ENCODE measurements around the gene C12orf56. TPM values are rescaled to one million over a fixed set of nuclear protein-coding genes. Genes with fewer than 3 reads are reported as not detected.

The C12orf56 gene, protein sequence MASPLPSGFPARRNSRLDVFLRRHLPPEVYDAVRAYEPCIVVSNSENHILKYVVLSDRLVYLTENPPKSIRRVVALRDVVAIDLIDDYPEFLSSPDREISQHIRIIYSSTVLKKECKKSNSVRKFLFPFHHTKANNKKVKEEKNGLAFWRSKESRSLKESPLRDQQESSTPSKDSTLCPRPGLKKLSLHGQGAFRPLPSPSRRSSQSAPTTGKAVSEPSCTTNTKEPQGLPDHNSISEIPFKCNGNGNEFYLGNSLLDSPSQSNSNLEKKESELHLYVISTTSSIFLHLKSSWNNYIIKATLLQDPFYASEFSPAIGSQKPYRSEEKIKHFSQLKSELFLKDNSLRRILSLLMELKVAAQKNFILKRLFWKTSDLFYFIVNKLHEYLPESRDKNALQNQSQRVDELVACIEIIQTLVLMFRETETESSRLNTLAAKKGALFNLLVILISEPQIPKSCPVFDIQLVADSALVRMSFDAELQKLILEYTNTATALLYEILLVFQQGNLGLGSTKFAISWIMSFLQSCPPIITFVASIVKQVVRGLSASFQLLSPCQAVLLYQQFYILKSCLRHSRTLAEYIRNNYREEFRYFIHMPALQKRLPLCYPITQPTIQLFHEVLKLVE
- 1.1 and 2.0 TPM in 2 replicates for total RNA-seq

DNA sequence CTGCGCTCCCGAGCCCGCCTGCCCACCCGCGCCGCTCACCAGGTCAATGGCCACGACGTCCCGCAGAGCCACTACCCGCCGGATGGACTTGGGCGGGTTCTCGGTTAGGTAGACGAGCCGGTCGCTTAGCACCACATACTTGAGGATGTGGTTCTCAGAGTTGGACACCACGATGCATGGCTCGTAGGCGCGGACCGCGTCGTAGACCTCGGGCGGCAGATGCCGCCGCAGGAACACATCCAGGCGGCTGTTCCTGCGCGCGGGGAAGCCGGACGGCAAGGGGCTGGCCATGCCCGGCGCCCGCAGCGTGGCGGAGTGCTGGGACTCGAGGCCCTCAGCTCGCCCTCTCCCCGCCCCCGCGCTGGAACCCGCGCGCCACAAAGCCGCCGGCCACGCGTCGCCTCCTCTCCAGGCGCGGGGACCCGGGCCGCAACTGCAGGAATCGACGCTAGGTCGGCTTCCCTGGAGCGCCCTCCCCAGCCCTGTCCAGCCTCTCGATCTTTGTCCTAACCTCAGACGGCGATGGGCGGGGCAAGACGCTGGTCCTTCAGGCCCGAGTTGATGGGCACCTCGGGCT is at the start of gene C12orf56:
Gene C12orf56, minus strand, starts transcription at position 484 of the 577 bp plus-strand sequence. Its CDS starts 193 bp downstream, at position 291.
- Histone ChIP-seq H3K27me3 (ENCODE audit: control insufficient read depth, insufficient read depth, low read length) (no peaks in the 10 kb centered on the region), H3K36me3 (ENCODE audit: control insufficient read depth, insufficient read depth, low read length) (no peaks in the 10 kb centered on the region), H3K4me3 (ENCODE audit: low read depth, low read length) (peak within 1 kb of the TSS; percentile 33)
- FAIRE-seq (no peak), DNase-seq (ENCODE audit: low read depth) (peak; percentile 21)
- TF ChIP-seq, protein P1, sequence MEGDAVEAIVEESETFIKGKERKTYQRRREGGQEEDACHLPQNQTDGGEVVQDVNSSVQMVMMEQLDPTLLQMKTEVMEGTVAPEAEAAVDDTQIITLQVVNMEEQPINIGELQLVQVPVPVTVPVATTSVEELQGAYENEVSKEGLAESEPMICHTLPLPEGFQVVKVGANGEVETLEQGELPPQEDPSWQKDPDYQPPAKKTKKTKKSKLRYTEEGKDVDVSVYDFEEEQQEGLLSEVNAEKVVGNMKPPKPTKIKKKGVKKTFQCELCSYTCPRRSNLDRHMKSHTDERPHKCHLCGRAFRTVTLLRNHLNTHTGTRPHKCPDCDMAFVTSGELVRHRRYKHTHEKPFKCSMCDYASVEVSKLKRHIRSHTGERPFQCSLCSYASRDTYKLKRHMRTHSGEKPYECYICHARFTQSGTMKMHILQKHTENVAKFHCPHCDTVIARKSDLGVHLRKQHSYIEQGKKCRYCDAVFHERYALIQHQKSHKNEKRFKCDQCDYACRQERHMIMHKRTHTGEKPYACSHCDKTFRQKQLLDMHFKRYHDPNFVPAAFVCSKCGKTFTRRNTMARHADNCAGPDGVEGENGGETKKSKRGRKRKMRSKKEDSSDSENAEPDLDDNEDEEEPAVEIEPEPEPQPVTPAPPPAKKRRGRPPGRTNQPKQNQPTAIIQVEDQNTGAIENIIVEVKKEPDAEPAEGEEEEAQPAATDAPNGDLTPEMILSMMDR (IDR thresholded peaks at IDR 0.05; ENCODE audit: insufficient read depth, low read length, severe bottlenecking): no peak

- DNase-seq (ENCODE audit: low read depth) (no peak), FAIRE-seq (no peak)
- Histone ChIP-seq H3K4me3 (ENCODE audit: low read depth, low read length) (no peak overlapping the region), H3K27me3 (ENCODE audit: control insufficient read depth, insufficient read depth, low read length) (no peaks in the 10 kb centered on the region), H3K36me3 (ENCODE audit: control insufficient read depth, insufficient read depth, low read length) (peaks cover 24% of the 10 kb centered on the region)
- TF ChIP-seq, protein P1 (IDR thresholded peaks at IDR 0.05; ENCODE audit: insufficient read depth, low read length, severe bottlenecking): no peak
Measured at GRCh38 chr12:64440100-64440499, 49.5 kb upstream of the C12orf56 start.

DNA sequence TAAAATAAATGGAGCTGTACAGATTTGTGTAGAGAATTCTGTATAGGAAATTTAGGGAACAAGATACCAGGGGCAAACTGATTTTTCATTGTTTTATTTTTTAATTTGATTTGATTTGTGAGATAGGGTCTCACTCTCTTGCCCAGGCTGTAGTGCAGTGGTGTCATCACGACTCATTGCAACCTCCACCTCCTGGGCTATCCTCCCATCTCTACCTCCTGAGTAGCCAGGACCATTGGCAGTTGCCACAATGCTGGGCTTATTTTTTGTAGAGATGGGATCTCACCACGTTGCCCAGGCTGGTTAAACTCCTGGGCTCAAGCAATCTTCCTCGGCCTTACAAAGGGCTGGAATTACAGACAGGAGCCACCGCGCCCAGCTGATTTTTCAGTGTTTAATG is 43.4 kb upstream of the C12orf56 start:
- Histone ChIP-seq H3K27me3 (ENCODE audit: control insufficient read depth, insufficient read depth, low read length) (no peaks in the 10 kb centered on the region), H3K4me3 (ENCODE audit: low read depth, low read length) (no peak overlapping the region), H3K36me3 (ENCODE audit: control insufficient read depth, insufficient read depth, low read length) (peaks cover 21% of the 10 kb centered on the region)
- no peak for DNase-seq (ENCODE audit: low read depth)
- no peak for FAIRE-seq
- TF ChIP-seq, protein P1 (IDR thresholded peaks at IDR 0.05; ENCODE audit: insufficient read depth, low read length, severe bottlenecking): no peak

DNA sequence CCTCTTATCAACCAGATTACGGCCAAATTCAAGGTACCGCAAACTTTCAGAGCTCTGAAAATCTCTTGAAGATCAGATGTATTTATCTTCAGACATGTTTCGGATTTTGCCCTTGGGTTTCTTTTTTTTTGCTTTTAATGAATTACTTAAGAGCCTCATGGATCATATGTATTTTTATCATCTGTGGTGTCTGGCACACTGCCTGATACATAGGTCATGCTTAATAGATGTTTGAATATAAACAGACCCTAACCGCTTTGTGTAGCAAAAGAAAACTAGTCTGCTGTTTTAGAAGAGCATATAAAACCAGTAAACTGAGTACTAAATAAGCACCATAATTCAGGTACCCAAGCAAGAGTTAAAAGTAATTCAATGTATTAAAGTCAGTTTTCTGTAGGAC is 41.2 kb upstream of the C12orf56 start:
- H3K4me3 ChIP-seq (ENCODE audit: low read depth, low read length): no peak overlapping the region
- peaks cover 16% of the 10 kb centered on the region for H3K36me3 ChIP-seq (ENCODE audit: control insufficient read depth, insufficient read depth, low read length)
- DNase-seq (ENCODE audit: low read depth): no peak
- TF ChIP-seq, protein P1 (IDR thresholded peaks at IDR 0.05; ENCODE audit: insufficient read depth, low read length, severe bottlenecking): no peak
- FAIRE-seq: no peak
- no peaks in the 10 kb centered on the region for H3K27me3 ChIP-seq (ENCODE audit: control insufficient read depth, insufficient read depth, low read length)

- no peaks in the 10 kb centered on the region for H3K27me3 ChIP-seq (ENCODE audit: control insufficient read depth, insufficient read depth, low read length)
- no peak for DNase-seq (ENCODE audit: low read depth)
- no peak for FAIRE-seq
- no peak overlapping the region for H3K4me3 ChIP-seq (ENCODE audit: low read depth, low read length)
- TF ChIP-seq, protein P1 (IDR thresholded peaks at IDR 0.05; ENCODE audit: insufficient read depth, low read length, severe bottlenecking): no peak
- H3K36me3 ChIP-seq (ENCODE audit: control insufficient read depth, insufficient read depth, low read length): peaks cover 14% of the 10 kb centered on the region
Measured at GRCh38 chr12:64430886-64431285, 40.3 kb upstream of the C12orf56 start.

Data from bronchial epithelial cell (primary cell).